B cell (primary cell): ENCODE measurements around the gene PTH1R.

Experiments used
- EZH2 ChIP-seq: IDR thresholded peaks from 2 replicates; pipeline ENCODE4 v1.6.1; 2012; ENCODE audit warnings: borderline replicate concordance, low read depth, mild to moderate bottlenecking, moderate library complexity, low read length; ENCODE audit not compliant: insufficient read depth, poor library complexity, severe bottlenecking
- TF ChIP-seq, protein P1 (sequence below): fragments of 200-600 bp; IDR thresholded peaks from one replicate; pipeline ENCODE4 v1.8.0; 2022; ENCODE audit warnings: antibody characterized with exemption, mild to moderate bottlenecking

DNA sequence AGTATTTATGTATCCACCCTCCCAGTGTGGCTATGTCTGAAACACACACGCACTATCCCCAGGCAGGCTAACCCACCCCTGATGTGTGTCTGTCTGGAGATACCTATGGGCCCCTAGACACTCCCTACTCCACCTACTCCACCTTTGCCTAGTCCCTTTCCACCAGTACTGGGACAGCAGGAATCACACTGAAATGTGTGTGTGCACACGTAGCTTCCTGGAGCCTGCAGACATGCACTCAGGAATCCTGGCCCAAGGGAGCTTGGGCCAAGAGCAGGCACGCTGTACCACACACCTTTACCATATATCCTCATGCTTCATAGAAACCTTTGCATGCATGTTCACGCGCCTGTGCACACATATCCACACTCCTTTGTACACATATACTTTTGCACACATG is 6.9 kb upstream of the PTH1R start:
- TF ChIP-seq, protein P1, sequence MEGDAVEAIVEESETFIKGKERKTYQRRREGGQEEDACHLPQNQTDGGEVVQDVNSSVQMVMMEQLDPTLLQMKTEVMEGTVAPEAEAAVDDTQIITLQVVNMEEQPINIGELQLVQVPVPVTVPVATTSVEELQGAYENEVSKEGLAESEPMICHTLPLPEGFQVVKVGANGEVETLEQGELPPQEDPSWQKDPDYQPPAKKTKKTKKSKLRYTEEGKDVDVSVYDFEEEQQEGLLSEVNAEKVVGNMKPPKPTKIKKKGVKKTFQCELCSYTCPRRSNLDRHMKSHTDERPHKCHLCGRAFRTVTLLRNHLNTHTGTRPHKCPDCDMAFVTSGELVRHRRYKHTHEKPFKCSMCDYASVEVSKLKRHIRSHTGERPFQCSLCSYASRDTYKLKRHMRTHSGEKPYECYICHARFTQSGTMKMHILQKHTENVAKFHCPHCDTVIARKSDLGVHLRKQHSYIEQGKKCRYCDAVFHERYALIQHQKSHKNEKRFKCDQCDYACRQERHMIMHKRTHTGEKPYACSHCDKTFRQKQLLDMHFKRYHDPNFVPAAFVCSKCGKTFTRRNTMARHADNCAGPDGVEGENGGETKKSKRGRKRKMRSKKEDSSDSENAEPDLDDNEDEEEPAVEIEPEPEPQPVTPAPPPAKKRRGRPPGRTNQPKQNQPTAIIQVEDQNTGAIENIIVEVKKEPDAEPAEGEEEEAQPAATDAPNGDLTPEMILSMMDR, result no peak
- no peak for TF ChIP-seq EZH2
